AG09319 (cell line): ENCODE measurements around the gene ACP6.

Experiments
- DNase-seq: peaks from one replicate; pipeline ENCODE4 v3.0.0-alpha.2; 2010; ENCODE audit warnings: low read depth; ENCODE audit errors: extremely low read depth
- TF ChIP-seq, protein P1 (sequence below): IDR thresholded peaks from 2 replicates; pipeline ENCODE4 v1.5.1; 2011; ENCODE audit warnings: low read depth, mild to moderate bottlenecking, inconsistent platforms, low read length, moderate library complexity

Gene ACP6

DNA sequence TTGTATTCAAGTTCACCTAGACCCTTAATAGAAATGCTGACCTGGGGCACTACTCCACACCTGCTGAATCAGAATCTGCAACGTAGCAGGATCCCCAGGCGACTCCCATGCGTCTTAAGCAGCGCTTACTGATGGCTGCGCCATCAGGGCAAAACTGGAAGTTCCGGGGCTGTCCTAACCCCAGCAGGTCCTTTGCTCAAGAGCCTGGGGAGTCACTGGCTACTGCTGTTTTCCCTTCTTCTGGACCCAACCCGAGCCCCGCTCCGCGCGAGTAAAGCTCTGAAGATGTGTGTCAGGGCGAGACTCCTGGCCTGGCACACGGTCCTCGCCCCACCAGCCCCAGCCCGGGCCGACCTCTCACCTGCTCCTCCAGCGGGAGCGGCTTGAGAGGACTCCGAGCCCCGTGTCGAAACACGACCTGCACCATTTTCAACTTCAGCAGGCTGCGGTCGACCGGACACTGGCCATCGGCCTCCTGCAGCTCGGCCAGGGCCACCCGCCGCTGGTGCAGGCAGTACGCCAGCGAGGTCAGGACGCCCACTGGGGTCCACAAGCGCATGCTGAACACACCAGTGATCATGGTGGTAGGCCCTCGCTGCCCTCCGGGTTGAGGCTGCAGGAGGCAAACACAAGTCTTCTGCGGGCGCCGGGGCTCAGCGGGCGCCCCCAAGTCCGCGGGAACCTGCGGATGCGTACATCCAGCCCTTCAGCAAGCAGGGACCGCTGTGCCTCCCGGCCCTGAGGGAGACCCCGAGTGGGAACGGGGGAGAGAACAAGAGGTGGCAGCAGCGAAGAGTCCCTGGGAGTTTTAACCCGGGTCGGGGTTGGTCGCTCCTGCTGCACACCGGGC, 630 bp downstream of the ACP6 start:
- TF ChIP-seq, protein P1, sequence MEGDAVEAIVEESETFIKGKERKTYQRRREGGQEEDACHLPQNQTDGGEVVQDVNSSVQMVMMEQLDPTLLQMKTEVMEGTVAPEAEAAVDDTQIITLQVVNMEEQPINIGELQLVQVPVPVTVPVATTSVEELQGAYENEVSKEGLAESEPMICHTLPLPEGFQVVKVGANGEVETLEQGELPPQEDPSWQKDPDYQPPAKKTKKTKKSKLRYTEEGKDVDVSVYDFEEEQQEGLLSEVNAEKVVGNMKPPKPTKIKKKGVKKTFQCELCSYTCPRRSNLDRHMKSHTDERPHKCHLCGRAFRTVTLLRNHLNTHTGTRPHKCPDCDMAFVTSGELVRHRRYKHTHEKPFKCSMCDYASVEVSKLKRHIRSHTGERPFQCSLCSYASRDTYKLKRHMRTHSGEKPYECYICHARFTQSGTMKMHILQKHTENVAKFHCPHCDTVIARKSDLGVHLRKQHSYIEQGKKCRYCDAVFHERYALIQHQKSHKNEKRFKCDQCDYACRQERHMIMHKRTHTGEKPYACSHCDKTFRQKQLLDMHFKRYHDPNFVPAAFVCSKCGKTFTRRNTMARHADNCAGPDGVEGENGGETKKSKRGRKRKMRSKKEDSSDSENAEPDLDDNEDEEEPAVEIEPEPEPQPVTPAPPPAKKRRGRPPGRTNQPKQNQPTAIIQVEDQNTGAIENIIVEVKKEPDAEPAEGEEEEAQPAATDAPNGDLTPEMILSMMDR, result no peak
- no peak for DNase-seq

GRCh38 chr1:147665521-147665920, 4.8 kb downstream of the ACP6 start:
- no peak for DNase-seq
- TF ChIP-seq, protein P1, result no peak

- TF ChIP-seq, protein P1, result no peak
Measured at GRCh38 chr1:147664206-147664605, 6.1 kb downstream of the ACP6 start.

GRCh38 chr1:147654511-147654910, 15.8 kb downstream of the ACP6 start:
- no peak for DNase-seq
- TF ChIP-seq, protein P1, result no peak

More at GRCh38 chr1:147664206-147664605, 6.1 kb downstream of the ACP6 start:
- no peak for DNase-seq

- no peak for DNase-seq
- TF ChIP-seq, protein P1, result no peak
Measured at GRCh38 chr1:147652306-147652705, 18.0 kb downstream of the ACP6 start.

DNA sequence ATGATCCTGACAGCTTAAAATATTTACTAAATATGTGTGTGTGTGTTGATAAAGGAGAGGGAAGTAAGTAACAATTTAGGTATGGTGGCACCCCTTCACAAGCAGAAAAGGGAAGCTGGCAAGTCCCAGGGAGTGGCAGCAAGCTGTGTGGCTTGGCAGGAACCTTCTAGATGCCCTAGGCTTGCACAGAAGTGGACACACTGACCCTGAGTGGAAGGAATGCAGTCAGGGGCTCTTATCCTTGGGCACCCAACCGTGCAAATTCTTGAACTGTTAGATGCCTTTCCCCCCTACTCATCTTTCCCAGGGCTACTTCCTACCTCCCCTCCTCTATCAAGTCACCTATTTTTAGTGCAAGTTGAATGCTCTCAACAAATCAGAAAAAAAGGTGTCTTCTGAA, 18.9 kb downstream of the ACP6 start:
- no peak for DNase-seq
- TF ChIP-seq, protein P1, result no peak

DNA sequence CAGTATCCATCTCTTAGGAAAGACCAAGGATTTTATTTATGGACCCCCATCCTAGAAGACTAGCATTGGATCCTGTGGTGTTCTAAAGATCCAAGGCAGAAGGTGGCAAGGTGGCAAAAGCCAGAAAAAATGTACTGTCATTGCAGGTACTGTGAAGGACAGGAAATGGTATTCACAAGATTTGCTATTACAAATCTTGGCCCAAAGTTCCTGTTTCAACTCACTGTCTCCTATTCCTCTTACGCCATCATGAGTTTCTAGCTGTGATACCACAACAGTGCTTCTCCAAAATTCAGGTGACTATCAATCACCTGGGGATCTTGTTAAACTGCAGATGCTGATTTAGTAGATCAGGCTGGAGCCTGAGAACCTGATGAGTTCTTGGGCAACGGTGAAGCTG, 21.4 kb downstream of the ACP6 start:
- DNase-seq, result no peak
- TF ChIP-seq, protein P1, result no peak
